Lower lobe of right lung (tissue), 2 donors: ENCODE results near the gene DCXR. TPM values are rescaled to one million over a fixed set of nuclear protein-coding genes. Genes with fewer than 3 reads are reported as not detected.

Experiments
- ATAC-seq, 2 donors: fragments of 200-7000 bp; cut with Tn5 transposase; one replicate each; pipeline ENCODE4 v1.9.1; 2020 to 2022; ENCODE audit warnings: mild to moderate bottlenecking in 2 of 2, moderate library complexity in 2 of 2
- DNase-seq: peaks from one replicate; pipeline ENCODE4 v3.0.0-alpha.2; 2020
- H3K27ac ChIP-seq: fragments of 200-600 bp; one replicate; pipeline ENCODE4 v1.8.0; 2022
- H3K27me3 ChIP-seq: fragments of 200-600 bp; one replicate; pipeline ENCODE4 v1.8.0; 2022; ENCODE audit warnings: low read depth
- H3K36me3 ChIP-seq: fragments of 200-600 bp; one replicate; pipeline ENCODE4 v1.8.0; 2022; ENCODE audit warnings: mild to moderate bottlenecking
- H3K4me1 ChIP-seq: fragments of 200-600 bp; one replicate; pipeline ENCODE4 v1.8.0; 2022
- H3K4me3 ChIP-seq: fragments of 200-600 bp; one replicate; pipeline ENCODE4 v1.8.0; 2022; ENCODE audit warnings: mild to moderate bottlenecking
- H3K9me3 ChIP-seq: fragments of 200-600 bp; one replicate; pipeline ENCODE4 v1.8.0; 2022
- CTCF ChIP-seq: fragments of 200-600 bp; IDR thresholded peaks from one replicate; pipeline ENCODE4 v1.8.0; 2022; ENCODE audit warnings: antibody characterized with exemption, mild to moderate bottlenecking
- intact Hi-C: fragments of 100-400 bp; cut with DNase I; formaldehyde crosslinking; loops from one replicate; pipeline ENCODE4 v1.11.0; 2022
- total RNA-seq: library from RNA; stranded (reverse); fragmentation: NEBNext Ultra II Directional; extraction: Animal tissue kit (Norgen Biotek cat#: 25700); gene quantifications from one replicate; pipeline ENCODE4 v1.2.1, GENCODE V29; 2021
- donor health status: DM: no; HTN: yes; CAD: no; lungs with severe emphysema.

Gene DCXR
- total RNA-seq, 1 donor from 2014 or later = 133 TPM

- intact Hi-C loops = no loop called here
- Histone ChIP-seq H3K4me1 (peaks cover 26% of the 10 kb centered on the region), H3K36me3 (peaks cover 72% of the 10 kb centered on the region), H3K9me3 (no peaks in the 10 kb centered on the region), H3K27ac (no peak overlapping the region), H3K4me3 (no peak overlapping the region), H3K27me3 (no peaks in the 10 kb centered on the region)
- no peak for DNase-seq
- ATAC-seq = no peak
- TF ChIP-seq CTCF = no peak
Measured at GRCh38 chr17:82055023-82055964, 17.8 kb upstream of the DCXR start.

GRCh38 chr17:82054351-82055022 lies 17.0 kb upstream of the DCXR start:
- intact Hi-C loops = no loop called here
- ATAC-seq = no peak
- Histone ChIP-seq H3K4me3 (no peak overlapping the region), H3K36me3 (peaks cover 69% of the 10 kb centered on the region), H3K27me3 (no peaks in the 10 kb centered on the region), H3K9me3 (no peaks in the 10 kb centered on the region), H3K4me1 (peaks cover 34% of the 10 kb centered on the region), H3K27ac (no peak overlapping the region)
- no peak for DNase-seq
- no peak for TF ChIP-seq CTCF

GRCh38 chr17:82053556-82054263 lies 16.2 kb upstream of the DCXR start:
- DNase-seq (no peak), ATAC-seq (no peak)
- peaks cover 37% of the 10 kb centered on the region for H3K4me1 ChIP-seq
- H3K27me3 ChIP-seq = no peaks in the 10 kb centered on the region
- intact Hi-C loops = no loop called here
- no peak overlapping the region for H3K27ac ChIP-seq
- no peak overlapping the region for H3K4me3 ChIP-seq
- H3K36me3 ChIP-seq = peaks cover 69% of the 10 kb centered on the region
- TF ChIP-seq CTCF = no peak
- no peaks in the 10 kb centered on the region for H3K9me3 ChIP-seq

- ATAC-seq = no peak
- intact Hi-C loops = no loop called here
- Histone ChIP-seq H3K4me3 (peak overlapping the region; percentile 86), H3K4me1 (peaks cover 37% of the 10 kb centered on the region), H3K9me3 (no peaks in the 10 kb centered on the region), H3K27ac (no peak overlapping the region), H3K27me3 (no peaks in the 10 kb centered on the region), H3K36me3 (peaks cover 67% of the 10 kb centered on the region)
- no peak for DNase-seq
- TF ChIP-seq CTCF = no peak
Measured at GRCh38 chr17:82053130-82053529, 15.6 kb upstream of the DCXR start.

- Histone ChIP-seq H3K36me3 (peaks cover 66% of the 10 kb centered on the region), H3K27ac (peak overlapping the region; percentile 74), H3K27me3 (no peaks in the 10 kb centered on the region), H3K9me3 (no peaks in the 10 kb centered on the region), H3K4me1 (peaks cover 37% of the 10 kb centered on the region), H3K4me3 (peak overlapping the region; percentile 86)
- intact Hi-C loops = no loop called here
- no peak for ATAC-seq
- DNase-seq = no peak
- no peak for TF ChIP-seq CTCF
Measured at GRCh38 chr17:82052638-82053059, 15.2 kb upstream of the DCXR start.
